SK-N-SH (cell line): Measurements from ENCODE around the gene TLE1. TPM values are rescaled to one million over a fixed set of nuclear protein-coding genes. Genes with fewer than 3 reads are reported as not detected.

ENCODE experiments used
- CTCF ChIA-PET: fragments of 300-600, 350-600 bp; formaldehyde crosslinking; extraction: SDS; loops from one replicate; lab custom pipeline; 2021; lab: Yijun Ruan, JAX
- POLR2A ChIA-PET: fragments of 350-600 bp; sonication (Branson Sonifier 250); formaldehyde crosslinking; extraction: SDS; loops from one replicate; lab custom pipeline; 2020; ENCODE audit warnings: antibody characterized with exemption, inconsistent platforms; lab: Yijun Ruan, JAX
- DNase-seq: peaks from one replicate; pipeline ENCODE4 v3.0.0; 2012
- H2AFZ ChIP-seq: fragments of 200-600 bp; sonication (generic); 2 replicates; pipeline ENCODE4 v1.8.1; 2016; ENCODE audit warnings: antibody characterized with exemption, mild to moderate bottlenecking, low read depth
- H3F3A ChIP-seq: fragments of 200-600 bp; sonication (generic); replicated peaks from 2 replicates; pipeline ENCODE3; 2016; ENCODE audit warnings: antibody characterized with exemption, mild to moderate bottlenecking; ENCODE audit not compliant: insufficient read depth
- H3K27ac ChIP-seq, 2 experiments: fragments of 200-500 bp in 1 of 2; fragments of 200-600 bp in 1 of 2; sonication (Bioruptor generic) in 1 of 2; sonication (generic), shearing (Covaris generic) in 1 of 2; 2 replicates each; pipeline versions ENCODE4 v1.5.1 to v1.6.1; 2014 to 2016; ENCODE audit warnings: low read depth in 2 of 2, inconsistent platforms in 1 of 2, low read length in 1 of 2, mild to moderate bottlenecking in 1 of 2, mixed read lengths in 1 of 2
- H3K27me3 ChIP-seq: fragments of 200-600 bp; sonication (generic), shearing (Covaris generic); 2 replicates; pipeline ENCODE4 v1.6.1; 2016; ENCODE audit warnings: mixed run types; ENCODE audit not compliant: insufficient read depth
- H3K36me3 ChIP-seq, 2 experiments: fragments of 200-500 bp in 1 of 2; fragments of 200-600 bp in 1 of 2; sonication (Bioruptor generic) in 1 of 2; sonication (generic) in 1 of 2; replicated peaks in 1 of 2; 2 replicates each; pipeline versions ENCODE3 to v1.5.1; 2014 to 2016; ENCODE audit warnings: low read length in 1 of 2, mild to moderate bottlenecking in 1 of 2; ENCODE audit not compliant: insufficient read depth in 2 of 2, control insufficient read depth in 1 of 2
- H3K4me1 ChIP-seq, 2 experiments: fragments of 200-500 bp in 1 of 2; fragments of 200-600 bp in 1 of 2; sonication (Bioruptor generic) in 1 of 2; sonication (generic), shearing (Covaris generic) in 1 of 2; 2 replicates each; pipeline versions ENCODE4 v1.5.1 to v1.6.1; 2014 to 2016; ENCODE audit warnings: low read depth in 1 of 2, low read length in 1 of 2, mixed run types in 1 of 2; ENCODE audit not compliant: insufficient read depth in 2 of 2, control insufficient read depth in 1 of 2
- H3K4me2 ChIP-seq: fragments of 200-600 bp; sonication (generic), shearing (Covaris generic); 2 replicates; pipeline ENCODE4 v1.6.1; 2017; ENCODE audit warnings: mixed run types
- H3K4me3 ChIP-seq, 2 experiments: fragments of 200-500 bp in 1 of 2; fragments of 200-600 bp in 1 of 2; sonication (Bioruptor generic) in 1 of 2; sonication (generic), shearing (Covaris generic) in 1 of 2; 2 replicates each; pipeline versions ENCODE4 v1.5.1 to v1.8.1; 2014 to 2016; ENCODE audit warnings: low read depth in 2 of 2, inconsistent platforms in 1 of 2, low read length in 1 of 2, mild to moderate bottlenecking in 1 of 2, mixed read lengths in 1 of 2, moderate library complexity in 1 of 2
- H3K79me2 ChIP-seq: fragments of 200-600 bp; sonication (generic); 2 replicates; pipeline ENCODE4 v1.8.1; 2017; ENCODE audit warnings: mild to moderate bottlenecking; ENCODE audit not compliant: insufficient read depth
- H3K9ac ChIP-seq: fragments of 200-600 bp; sonication (generic); 2 replicates; pipeline ENCODE4 v1.6.1; 2017; ENCODE audit warnings: mixed run types
- H3K9me2 ChIP-seq: fragments of 200-600 bp; sonication (generic); 2 replicates; pipeline ENCODE4 v1.6.1; 2017; ENCODE audit warnings: mixed run types
- H3K9me3 ChIP-seq: fragments of 200-600 bp; sonication (generic); 2 replicates; pipeline ENCODE4 v1.6.1; 2017; ENCODE audit warnings: mixed run types, mild to moderate bottlenecking, moderate library complexity
- H4K20me1 ChIP-seq: fragments of 200-600 bp; sonication (generic); 2 replicates; pipeline ENCODE4 v1.6.1; 2017; ENCODE audit warnings: mild to moderate bottlenecking, mixed run types; ENCODE audit not compliant: insufficient read depth
- ELF1 ChIP-seq: IDR thresholded peaks from 2 replicates; pipeline ENCODE4 v1.4.0; 2012
- EP300 ChIP-seq, 2 experiments: IDR thresholded peaks; 2 replicates each; pipeline versions ENCODE4 v1.4.0 to v1.6.1; 2012; ENCODE audit warnings: borderline replicate concordance in 1 of 2, low read depth in 1 of 2, low read length in 1 of 2
- FOSL2 ChIP-seq: IDR thresholded peaks from 2 replicates; pipeline ENCODE4 v1.4.0; 2012; ENCODE audit warnings: low read depth, mild to moderate bottlenecking, moderate library complexity, borderline replicate concordance
- FOXJ3 ChIP-seq: sonication (generic); formaldehyde crosslinking; IDR thresholded peaks from 2 replicates; pipeline ENCODE4 v1.5.1; 2020; ENCODE audit warnings: mild to moderate bottlenecking, missing genetic modification reagents
- MEF2A ChIP-seq: IDR thresholded peaks from 2 replicates; pipeline ENCODE4 v1.4.0; 2012; ENCODE audit warnings: low read depth, borderline replicate concordance
- NRF1 ChIP-seq: IDR thresholded peaks from 2 replicates; pipeline ENCODE4 v1.6.1; 2012; ENCODE audit warnings: low read depth, mild to moderate bottlenecking, low read length
- RAD21 ChIP-seq: IDR thresholded peaks from 2 replicates; pipeline ENCODE4 v1.6.1; 2012; ENCODE audit warnings: mild to moderate bottlenecking, low read length
- SIN3A ChIP-seq: IDR thresholded peaks from 2 replicates; pipeline ENCODE4 v1.6.1; 2012; ENCODE audit warnings: low read depth, mild to moderate bottlenecking, low read length, moderate library complexity, borderline replicate concordance
- SMC3 ChIP-seq: IDR thresholded peaks from 2 replicates; pipeline ENCODE4 v1.6.1; 2012; ENCODE audit warnings: low read depth, low read length, improper control_type of control experiment
- TAF1 ChIP-seq: IDR thresholded peaks from 2 replicates; pipeline ENCODE4 v1.6.1; 2012; ENCODE audit warnings: low read depth, mild to moderate bottlenecking, low read length, moderate library complexity, borderline replicate concordance
- YY1 ChIP-seq: IDR thresholded peaks from 2 replicates; pipeline ENCODE4 v1.4.0; 2012; ENCODE audit warnings: low read depth, mild to moderate bottlenecking
- WGBS: methylation state at CpG from one replicate; pipeline ENCODE4 v1.1.6; 2017; ENCODE audit warnings: low lambda C conversion rate; 5-methylcytosine and 5-hydroxymethylcytosine counted together
- polyA plus RNA-seq, 3 experiments: library from polyadenylated mRNA; depleted of rRNA; stranded (reverse); fragments of >200 nt; gene quantifications; 2 replicates each; pipeline ENCODE4 v1.2.3, GENCODE V29; 2012
- TF ChIP-seq, protein P1 (sequence below): fragments of 150-350 bp; IDR thresholded peaks from 2 replicates; pipeline ENCODE4 v1.6.1; 2017; ENCODE audit warnings: antibody characterized with exemption, low read length, low read depth, borderline replicate concordance
- TF ChIP-seq, protein P2 (sequence below): IDR thresholded peaks from 2 replicates; pipeline ENCODE4 v1.6.1; 2012; ENCODE audit warnings: mild to moderate bottlenecking, low read depth, low read length, moderate library complexity
- TF ChIP-seq, protein P3 (sequence below): fragments of 200-600 bp; sonication (generic); IDR thresholded peaks from 2 replicates; pipeline ENCODE4 v1.6.1; 2017; ENCODE audit warnings: antibody characterized with exemption, mild to moderate bottlenecking, moderate library complexity
- TF ChIP-seq, protein P4 (sequence below): IDR thresholded peaks from 2 replicates; pipeline ENCODE4 v1.4.0; 2012; ENCODE audit warnings: low read depth, borderline replicate concordance

The TLE1 gene
- polyA plus RNA-seq, 1 of the 3 experiments (the other 2 are of a cell fraction), result 33.0 TPM

GRCh38 chr9:81718244-81718643 is 28.9 kb upstream of the TLE1 start:
- H3K4me3 ChIP-seq, result no peak overlapping the region
- POLR2A ChIA-PET, result no interaction called here
- H3K27me3 ChIP-seq, result no peaks in the 10 kb centered on the region
- TF ChIP-seq FOXJ3 (CRISPR knock-in tag) (no peak), YY1 (no peak), RAD21 (no peak), MEF2A (no peak), SIN3A (no peak), ELF1 (no peak), FOSL2 (no peak), TAF1 (no peak), NRF1 (no peak)
- TF ChIP-seq, protein P1, sequence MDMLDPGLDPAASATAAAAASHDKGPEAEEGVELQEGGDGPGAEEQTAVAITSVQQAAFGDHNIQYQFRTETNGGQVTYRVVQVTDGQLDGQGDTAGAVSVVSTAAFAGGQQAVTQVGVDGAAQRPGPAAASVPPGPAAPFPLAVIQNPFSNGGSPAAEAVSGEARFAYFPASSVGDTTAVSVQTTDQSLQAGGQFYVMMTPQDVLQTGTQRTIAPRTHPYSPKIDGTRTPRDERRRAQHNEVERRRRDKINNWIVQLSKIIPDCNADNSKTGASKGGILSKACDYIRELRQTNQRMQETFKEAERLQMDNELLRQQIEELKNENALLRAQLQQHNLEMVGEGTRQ, result no peak
- TF ChIP-seq, protein P2, sequence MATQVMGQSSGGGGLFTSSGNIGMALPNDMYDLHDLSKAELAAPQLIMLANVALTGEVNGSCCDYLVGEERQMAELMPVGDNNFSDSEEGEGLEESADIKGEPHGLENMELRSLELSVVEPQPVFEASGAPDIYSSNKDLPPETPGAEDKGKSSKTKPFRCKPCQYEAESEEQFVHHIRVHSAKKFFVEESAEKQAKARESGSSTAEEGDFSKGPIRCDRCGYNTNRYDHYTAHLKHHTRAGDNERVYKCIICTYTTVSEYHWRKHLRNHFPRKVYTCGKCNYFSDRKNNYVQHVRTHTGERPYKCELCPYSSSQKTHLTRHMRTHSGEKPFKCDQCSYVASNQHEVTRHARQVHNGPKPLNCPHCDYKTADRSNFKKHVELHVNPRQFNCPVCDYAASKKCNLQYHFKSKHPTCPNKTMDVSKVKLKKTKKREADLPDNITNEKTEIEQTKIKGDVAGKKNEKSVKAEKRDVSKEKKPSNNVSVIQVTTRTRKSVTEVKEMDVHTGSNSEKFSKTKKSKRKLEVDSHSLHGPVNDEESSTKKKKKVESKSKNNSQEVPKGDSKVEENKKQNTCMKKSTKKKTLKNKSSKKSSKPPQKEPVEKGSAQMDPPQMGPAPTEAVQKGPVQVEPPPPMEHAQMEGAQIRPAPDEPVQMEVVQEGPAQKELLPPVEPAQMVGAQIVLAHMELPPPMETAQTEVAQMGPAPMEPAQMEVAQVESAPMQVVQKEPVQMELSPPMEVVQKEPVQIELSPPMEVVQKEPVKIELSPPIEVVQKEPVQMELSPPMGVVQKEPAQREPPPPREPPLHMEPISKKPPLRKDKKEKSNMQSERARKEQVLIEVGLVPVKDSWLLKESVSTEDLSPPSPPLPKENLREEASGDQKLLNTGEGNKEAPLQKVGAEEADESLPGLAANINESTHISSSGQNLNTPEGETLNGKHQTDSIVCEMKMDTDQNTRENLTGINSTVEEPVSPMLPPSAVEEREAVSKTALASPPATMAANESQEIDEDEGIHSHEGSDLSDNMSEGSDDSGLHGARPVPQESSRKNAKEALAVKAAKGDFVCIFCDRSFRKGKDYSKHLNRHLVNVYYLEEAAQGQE, result no peak
- TF ChIP-seq, protein P3, sequence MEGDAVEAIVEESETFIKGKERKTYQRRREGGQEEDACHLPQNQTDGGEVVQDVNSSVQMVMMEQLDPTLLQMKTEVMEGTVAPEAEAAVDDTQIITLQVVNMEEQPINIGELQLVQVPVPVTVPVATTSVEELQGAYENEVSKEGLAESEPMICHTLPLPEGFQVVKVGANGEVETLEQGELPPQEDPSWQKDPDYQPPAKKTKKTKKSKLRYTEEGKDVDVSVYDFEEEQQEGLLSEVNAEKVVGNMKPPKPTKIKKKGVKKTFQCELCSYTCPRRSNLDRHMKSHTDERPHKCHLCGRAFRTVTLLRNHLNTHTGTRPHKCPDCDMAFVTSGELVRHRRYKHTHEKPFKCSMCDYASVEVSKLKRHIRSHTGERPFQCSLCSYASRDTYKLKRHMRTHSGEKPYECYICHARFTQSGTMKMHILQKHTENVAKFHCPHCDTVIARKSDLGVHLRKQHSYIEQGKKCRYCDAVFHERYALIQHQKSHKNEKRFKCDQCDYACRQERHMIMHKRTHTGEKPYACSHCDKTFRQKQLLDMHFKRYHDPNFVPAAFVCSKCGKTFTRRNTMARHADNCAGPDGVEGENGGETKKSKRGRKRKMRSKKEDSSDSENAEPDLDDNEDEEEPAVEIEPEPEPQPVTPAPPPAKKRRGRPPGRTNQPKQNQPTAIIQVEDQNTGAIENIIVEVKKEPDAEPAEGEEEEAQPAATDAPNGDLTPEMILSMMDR, result no peak
- TF ChIP-seq, all 33 proteins: peak for 0
- Histone ChIP-seq H3K4me2 (no peak overlapping the region), H3K9ac (no peak overlapping the region), H3K79me2 (no peaks in the 10 kb centered on the region), H4K20me1 (no peaks in the 10 kb centered on the region), H3F3A (no peaks in the 10 kb centered on the region), H3K9me3 (no peaks in the 10 kb centered on the region), H3K9me2 (no peaks in the 10 kb centered on the region), H3K27ac (no peak overlapping the region), H3K4me1 (no peaks in the 10 kb centered on the region), H3K36me3 (no peaks in the 10 kb centered on the region), H2AFZ (no peak overlapping the region)
- CTCF ChIA-PET, result no interaction called here
- 91% methylated on average over 6 of the region's 6 CpGs for WGBS
- no peak for DNase-seq

DNA sequence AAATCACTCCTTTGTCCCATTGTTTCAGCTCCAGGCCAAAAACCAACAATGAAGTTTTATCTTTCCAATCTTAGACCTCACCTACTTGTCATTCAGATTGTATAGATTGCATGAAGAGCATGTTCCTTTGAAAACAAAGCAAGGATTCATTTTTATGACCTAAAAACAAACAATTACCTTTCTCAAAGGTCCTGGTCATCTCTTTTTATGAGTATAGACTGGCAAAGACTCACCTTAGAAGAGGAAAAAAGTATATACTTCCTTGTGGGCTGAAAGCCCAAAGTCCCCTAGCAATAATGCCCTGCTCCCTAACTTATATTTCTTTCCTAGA is 28.4 kb upstream of the TLE1 start:
- H3K4me3 ChIP-seq, result no peak overlapping the region
- H2AFZ ChIP-seq, result no peak overlapping the region
- no peaks in the 10 kb centered on the region for H3K79me2 ChIP-seq
- H3K9me3 ChIP-seq, result no peaks in the 10 kb centered on the region
- H3K9me2 ChIP-seq, result no peaks in the 10 kb centered on the region
- no peak overlapping the region for H3K27ac ChIP-seq
- ChIA-PET CTCF (no interaction called here), POLR2A (no interaction called here)
- no peaks in the 10 kb centered on the region for H3K27me3 ChIP-seq
- no peak overlapping the region for H3K9ac ChIP-seq
- TF ChIP-seq, protein P4, sequence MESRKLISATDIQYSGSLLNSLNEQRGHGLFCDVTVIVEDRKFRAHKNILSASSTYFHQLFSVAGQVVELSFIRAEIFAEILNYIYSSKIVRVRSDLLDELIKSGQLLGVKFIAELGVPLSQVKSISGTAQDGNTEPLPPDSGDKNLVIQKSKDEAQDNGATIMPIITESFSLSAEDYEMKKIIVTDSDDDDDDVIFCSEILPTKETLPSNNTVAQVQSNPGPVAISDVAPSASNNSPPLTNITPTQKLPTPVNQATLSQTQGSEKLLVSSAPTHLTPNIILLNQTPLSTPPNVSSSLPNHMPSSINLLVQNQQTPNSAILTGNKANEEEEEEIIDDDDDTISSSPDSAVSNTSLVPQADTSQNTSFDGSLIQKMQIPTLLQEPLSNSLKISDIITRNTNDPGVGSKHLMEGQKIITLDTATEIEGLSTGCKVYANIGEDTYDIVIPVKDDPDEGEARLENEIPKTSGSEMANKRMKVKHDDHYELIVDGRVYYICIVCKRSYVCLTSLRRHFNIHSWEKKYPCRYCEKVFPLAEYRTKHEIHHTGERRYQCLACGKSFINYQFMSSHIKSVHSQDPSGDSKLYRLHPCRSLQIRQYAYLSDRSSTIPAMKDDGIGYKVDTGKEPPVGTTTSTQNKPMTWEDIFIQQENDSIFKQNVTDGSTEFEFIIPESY, result no peak
- TF ChIP-seq FOSL2 (no peak), EP300 (IDR thresholded peaks at IDR 0.05; ENCODE audit: borderline replicate concordance in 1 of 2, low read depth in 1 of 2, low read length in 1 of 2) (no peak), SMC3 (no peak), MEF2A (no peak)
- no peak for DNase-seq
- H3K4me2 ChIP-seq, result no peak overlapping the region
- H3K36me3 ChIP-seq, result no peaks in the 10 kb centered on the region
- H3F3A ChIP-seq, result no peaks in the 10 kb centered on the region
- no peaks in the 10 kb centered on the region for H4K20me1 ChIP-seq
- no peaks in the 10 kb centered on the region for H3K4me1 ChIP-seq
